H1 (cell line): ENCODE data around the gene TNS2.

Source experiments
- CHD2 ChIP-seq: IDR thresholded peaks from 2 replicates; pipeline ENCODE4 v1.6.1; 2012; ENCODE audit warnings: low read length, improper control_type of control experiment
- CTCF ChIP-seq, 3 experiments: IDR thresholded peaks; 1 replicate in 2 of 3; 2 replicates in 1 of 3; pipeline versions ENCODE4 v1.5.1 to v1.6.1; 2011; ENCODE audit warnings: low read length in 3 of 3, mild to moderate bottlenecking in 3 of 3, inconsistent platforms in 2 of 3, low read depth in 1 of 3, moderate library complexity in 1 of 3; ENCODE audit not compliant: insufficient read depth in 1 of 3; ENCODE audit errors: control extremely low read depth in 1 of 3
- E2F6 ChIP-seq: IDR thresholded peaks from 2 replicates; pipeline ENCODE4 v1.6.1; 2012; ENCODE audit warnings: inconsistent platforms
- EP300 ChIP-seq, 2 experiments: IDR thresholded peaks; 1 replicate in 1 of 2; 2 replicates in 1 of 2; pipeline ENCODE4 v1.6.1; 2011 to 2012; ENCODE audit warnings: low read depth in 2 of 2, low read length in 2 of 2, mild to moderate bottlenecking in 2 of 2, borderline replicate concordance in 1 of 2, inconsistent platforms in 1 of 2, moderate library complexity in 1 of 2
- POLR2A ChIP-seq, 2 experiments: IDR thresholded peaks; 1 replicate in 1 of 2; 2 replicates in 1 of 2; pipeline ENCODE4 v1.6.1; 2011; ENCODE audit warnings: low read depth in 2 of 2, low read length in 2 of 2, mild to moderate bottlenecking in 2 of 2; ENCODE audit errors: control extremely low read depth in 1 of 2
- POLR2AphosphoS5 ChIP-seq: IDR thresholded peaks from 2 replicates; pipeline ENCODE4 v1.6.1; 2011; ENCODE audit warnings: low read depth, low read length
- SIN3A ChIP-seq, 2 experiments: IDR thresholded peaks in 1 of 2; conservative IDR thresholded peaks in 1 of 2; 2 replicates each; pipeline ENCODE4 v1.6.1; 2011 to 2012; ENCODE audit warnings: low read length in 2 of 2, improper control_type of control experiment in 1 of 2, low read depth in 1 of 2, mild to moderate bottlenecking in 1 of 2

- TF ChIP-seq E2F6 = no peak
- no peak for TF ChIP-seq EP300 (IDR thresholded peaks at IDR 0.05; ENCODE audit: borderline replicate concordance in 1 of 2, low read depth in 2 of 2, low read length in 2 of 2)
- no peak for TF ChIP-seq CHD2
- TF ChIP-seq CTCF (IDR thresholded peaks at IDR 0.05; ENCODE audit: control extremely low read depth in 1 of 3, insufficient read depth in 1 of 3, low read depth in 1 of 3, low read length in 3 of 3) = no peak
- TF ChIP-seq POLR2A (IDR thresholded peaks at IDR 0.05; ENCODE audit: control extremely low read depth in 1 of 2, low read depth in 2 of 2, low read length in 2 of 2) = no peak
- TF ChIP-seq POLR2AphosphoS5 = no peak
- no peak for TF ChIP-seq SIN3A (conservative IDR thresholded peaks at IDR 0.05 in 1 of 2, IDR thresholded peaks at IDR 0.05 in 1 of 2; ENCODE audit: low read depth in 1 of 2, low read length in 2 of 2)
Observed at GRCh38 chr12:53074283-53074998, 24.6 kb downstream of the TNS2 start.
